ENCODE data around the gene ZBTB2.

The ZBTB2 gene, protein sequence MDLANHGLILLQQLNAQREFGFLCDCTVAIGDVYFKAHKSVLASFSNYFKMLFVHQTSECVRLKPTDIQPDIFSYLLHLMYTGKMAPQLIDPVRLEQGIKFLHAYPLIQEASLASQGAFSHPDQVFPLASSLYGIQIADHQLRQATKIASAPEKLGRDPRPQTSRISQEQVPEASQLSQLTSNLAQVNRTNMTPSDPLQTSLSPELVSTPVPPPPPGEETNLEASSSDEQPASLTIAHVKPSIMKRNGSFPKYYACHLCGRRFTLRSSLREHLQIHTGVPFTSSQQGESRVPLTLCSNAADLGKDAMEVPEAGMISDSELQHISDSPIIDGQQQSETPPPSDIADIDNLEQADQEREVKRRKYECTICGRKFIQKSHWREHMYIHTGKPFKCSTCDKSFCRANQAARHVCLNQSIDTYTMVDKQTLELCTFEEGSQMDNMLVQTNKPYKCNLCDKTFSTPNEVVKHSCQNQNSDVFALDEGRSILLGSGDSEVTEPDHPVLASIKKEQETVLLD

DNA sequence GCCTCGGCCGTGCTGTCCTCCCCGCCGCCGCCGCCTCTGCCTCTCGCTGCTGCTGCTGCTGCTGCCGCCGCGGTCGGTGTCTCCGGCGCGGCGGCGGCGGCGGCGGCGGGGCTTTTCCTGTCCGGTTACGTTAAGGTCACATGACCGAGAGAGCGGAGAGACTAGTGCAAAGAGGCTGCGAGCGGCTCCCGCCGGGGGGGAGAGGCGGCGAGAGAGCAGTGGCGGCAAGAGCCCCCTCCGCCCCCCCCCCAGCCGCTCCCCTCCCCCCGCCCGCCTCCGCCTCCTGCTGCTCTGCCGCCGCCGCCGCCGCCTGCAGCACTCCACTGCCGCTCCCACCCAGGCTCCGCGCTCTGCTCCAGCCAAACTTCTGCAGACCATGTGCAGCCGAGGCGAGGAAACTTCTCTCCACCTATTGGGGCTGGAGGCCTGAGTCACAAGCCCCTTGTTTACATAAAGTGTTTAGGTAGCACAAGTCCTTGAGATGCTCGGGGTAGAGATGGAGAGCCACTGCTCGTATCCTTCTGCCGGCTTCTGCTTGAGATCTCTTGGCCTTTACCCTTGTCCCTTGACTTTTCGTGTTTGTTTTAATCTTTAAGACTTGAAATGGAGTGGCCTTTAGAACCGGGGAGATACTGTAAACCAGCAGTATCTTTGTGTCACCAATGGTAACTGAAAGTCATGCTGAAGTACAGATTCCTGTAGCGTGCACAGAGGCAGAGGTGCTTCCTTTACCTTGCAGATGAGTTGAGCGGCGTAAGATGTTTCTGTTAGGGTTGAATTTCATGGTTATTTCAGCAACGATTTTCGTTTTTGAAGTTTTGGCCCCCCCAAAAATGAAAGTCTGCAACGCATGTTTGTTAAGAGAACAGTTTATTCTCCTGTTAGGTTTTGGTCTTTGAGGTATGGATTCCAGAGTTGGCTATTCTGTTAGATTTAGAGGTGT, at the start of gene ZBTB2:
TSS of gene ZBTB2 (minus strand) at position 89 of the 943 bp plus-strand sequence. CDS start 17,922 bp downstream, outside the sequence.
- DNase-seq (ENCODE audit: low read depth in 2 of 2), result peak; percentile 31 to 35

DNA sequence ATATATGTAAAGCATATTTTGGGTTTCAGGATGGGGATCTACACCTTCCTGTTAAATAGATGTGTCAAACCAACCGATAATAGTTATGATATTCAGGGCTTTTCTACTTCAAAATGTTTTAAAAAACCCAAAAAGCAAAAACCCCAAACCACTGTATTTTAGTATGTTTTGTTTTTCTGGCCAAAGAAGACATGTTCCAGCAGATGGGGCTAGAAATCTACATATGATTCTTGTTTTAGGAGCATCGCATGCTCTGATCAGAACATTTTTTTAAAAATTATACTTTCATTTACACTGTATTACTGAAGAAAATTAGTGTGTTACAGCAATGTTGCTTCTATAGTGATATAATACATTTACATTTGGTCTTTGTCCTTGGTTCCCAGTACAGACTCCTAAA, 49.6 kb upstream of the ZBTB2 start:
- DNase-seq (ENCODE audit: low read depth in 2 of 2), result no peak

DNA sequence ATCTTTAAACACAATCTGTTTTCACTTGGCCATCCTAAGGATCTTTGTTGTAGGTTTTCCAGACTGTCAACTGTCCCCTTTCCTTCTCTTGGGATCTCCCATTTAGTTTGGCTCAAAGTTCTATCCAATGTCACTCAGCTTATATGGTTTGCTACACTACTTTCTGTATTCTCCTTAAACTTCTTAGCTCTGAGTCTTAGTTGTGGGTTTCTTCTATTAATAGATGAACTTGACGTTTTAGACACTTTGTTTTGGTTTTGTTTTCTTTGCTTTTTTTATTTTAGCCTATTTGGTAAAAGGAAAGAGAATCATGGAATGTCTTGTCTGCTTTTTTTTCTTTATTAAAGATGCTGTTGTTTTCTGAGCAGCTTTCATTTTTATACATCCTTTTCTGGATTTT, 49.1 kb upstream of the ZBTB2 start:
- DNase-seq (ENCODE audit: low read depth in 2 of 2), result no peak

DNA sequence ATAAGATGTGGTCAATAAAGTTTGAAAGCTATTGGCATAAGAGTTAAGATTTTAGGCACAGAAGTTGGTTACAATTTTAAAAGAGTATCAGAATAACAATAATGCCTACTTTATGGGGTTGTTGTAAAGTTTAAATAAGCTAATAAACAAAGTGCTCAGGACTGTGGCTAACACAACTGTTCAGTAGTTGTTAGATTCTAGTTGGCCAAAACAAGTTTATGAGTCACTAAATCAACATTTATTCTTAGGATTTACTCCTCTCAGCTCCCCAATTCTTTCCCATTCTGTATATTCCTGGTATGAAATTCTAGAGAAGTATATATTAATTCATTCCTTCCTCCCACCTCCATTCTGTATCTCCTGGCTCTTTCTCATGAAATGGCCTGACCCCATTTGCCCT, 46.0 kb upstream of the ZBTB2 start:
- no peak for DNase-seq (ENCODE audit: low read depth in 2 of 2)

DNA sequence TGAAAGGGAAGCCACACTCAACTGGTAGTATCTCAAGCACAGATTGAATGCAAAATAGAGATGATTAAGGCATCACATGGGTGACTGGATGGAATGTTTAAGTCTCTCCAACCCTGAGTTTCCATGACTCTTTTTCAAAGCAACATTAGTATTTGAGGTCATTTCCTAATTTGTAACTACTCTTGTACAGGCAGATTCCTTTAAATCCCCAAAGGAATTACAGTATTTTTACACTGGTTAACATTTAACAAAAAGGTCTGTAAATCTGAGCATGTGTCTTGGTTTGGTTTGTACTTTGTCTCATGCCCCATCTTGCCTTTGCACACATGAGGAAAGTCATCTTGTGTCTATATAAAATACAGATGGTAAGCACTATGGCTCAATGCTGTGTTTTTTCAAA, 45.4 kb upstream of the ZBTB2 start:
- no peak for DNase-seq (ENCODE audit: low read depth in 2 of 2)

DNA sequence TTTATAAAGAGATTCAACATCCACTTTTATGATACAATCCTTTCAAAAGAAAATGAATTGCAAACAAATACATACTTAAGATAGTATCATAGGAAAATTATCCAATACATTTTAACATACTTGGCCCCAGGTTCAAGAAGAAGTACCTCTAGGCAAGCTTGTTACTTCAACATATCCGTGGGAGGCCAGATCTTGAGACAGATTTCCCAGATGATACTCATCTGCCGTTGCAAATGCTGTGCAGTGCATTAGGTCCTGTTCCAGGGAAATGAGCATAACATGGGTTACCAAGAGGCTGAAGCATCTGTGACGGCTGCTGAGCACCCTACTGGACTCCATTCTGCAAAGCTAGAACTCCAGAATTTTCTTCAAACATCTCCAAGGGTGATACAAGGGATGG, 44.9 kb upstream of the ZBTB2 start:
- no peak for DNase-seq (ENCODE audit: low read depth in 2 of 2)

DNA sequence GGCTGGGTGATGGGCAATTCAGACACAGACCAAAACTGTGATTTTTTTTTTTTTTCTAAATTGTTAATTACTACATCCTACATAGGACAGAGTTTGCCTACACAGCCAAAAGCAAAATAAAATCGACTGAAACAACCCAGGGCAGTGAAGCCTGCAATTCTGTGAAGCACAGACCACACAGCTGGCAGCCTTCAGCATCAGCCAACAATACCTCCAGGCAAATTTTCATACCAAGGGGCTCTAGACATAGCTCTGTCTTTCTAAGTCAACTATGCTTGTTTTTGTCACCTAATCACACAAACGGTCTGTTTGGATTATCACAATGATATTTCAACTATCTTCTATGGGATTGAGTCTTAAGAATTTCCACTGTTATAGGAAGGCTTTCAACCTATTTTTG, 43.0 kb upstream of the ZBTB2 start:
- no peak for DNase-seq (ENCODE audit: low read depth in 2 of 2)

DNA sequence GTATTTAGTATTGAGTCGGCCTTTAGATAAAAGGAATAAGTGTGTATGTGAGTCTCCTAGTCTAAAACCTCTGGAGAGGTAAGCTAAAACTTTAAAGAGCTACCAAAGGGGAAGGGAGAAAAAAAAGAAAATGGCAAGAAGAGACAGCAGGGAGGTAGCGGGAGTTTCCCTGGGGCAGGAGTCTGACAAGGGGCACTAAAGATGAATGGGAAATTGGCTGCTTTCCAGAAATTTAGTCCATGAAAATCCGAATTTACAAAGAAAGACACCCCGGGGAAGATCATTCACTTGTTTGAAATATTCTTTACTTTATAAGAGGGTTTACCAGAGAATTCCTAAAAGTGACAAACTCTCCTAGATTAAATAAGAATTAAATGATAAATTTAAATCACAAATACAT, 41.3 kb upstream of the ZBTB2 start:
- DNase-seq (ENCODE audit: low read depth in 2 of 2), result no peak

DNA sequence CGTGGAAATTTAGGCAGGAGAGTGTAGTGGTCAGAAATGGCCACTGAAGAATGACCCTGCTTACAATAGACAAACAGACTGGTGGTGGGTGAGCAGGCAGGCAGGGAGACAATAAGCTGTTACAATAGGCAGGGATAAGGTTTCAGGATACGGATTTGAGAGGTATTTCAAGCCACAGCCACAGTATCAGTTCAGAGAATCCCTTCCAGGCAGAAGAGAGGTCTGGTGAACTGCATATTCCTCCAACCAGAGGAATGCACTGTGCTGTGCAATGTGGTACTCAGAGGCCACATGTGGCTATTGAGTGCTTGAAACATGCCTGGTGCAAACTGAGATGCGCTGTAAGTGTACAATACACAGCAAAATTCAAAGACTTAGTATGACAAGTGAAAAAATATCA, 40.0 kb upstream of the ZBTB2 start:
- DNase-seq (ENCODE audit: low read depth in 2 of 2), result no peak

DNA sequence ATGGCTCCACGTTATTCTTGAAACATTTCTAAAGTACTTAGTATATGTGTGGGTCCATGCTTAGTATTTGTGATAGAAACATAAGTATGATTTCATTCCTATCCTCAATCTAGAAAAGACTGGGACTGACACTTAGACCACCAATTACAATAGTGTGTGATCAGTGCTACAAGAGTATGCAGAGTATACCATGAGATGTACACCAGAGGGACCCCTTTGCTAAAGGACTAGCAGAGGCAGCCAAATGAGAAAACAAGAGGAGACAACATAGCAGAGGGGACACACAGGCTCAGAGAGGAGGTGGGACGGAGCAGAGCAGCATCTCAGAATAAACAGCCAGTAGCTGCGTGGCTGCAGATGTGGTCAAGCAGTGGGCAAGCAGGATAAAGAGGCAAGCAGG, 39.5 kb upstream of the ZBTB2 start:
- DNase-seq (ENCODE audit: low read depth in 2 of 2), result no peak

DNA sequence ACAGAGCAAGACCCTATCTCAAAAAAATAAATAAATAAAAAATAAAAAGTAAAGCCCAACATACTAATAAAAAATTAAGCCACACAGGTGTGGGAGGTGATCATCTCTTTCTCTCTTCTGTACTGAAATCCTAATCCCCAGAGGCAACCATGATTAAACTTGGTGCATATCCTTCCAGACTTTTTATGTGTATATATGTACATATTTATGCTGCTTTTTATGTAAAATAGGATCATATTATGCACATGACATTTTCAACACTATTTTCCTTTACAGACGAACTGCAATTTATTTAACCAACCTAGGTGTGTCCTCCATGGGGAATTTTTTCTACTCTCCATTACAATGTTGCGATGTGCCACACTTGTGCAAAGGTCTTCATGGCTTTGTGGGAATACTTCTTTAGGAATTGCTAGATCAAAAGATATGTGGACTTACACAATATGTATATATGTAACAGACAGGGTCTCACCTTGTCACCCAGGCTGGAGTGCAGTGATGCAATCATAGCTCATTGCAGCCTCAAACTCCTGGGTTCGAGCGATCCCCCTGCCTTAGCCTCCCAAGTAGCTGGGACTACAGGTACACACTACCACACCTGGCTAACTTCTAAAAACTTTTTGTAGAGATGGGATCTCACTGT, 36.9 kb upstream of the ZBTB2 start:
- DNase-seq (ENCODE audit: low read depth in 2 of 2), result no peak

DNA sequence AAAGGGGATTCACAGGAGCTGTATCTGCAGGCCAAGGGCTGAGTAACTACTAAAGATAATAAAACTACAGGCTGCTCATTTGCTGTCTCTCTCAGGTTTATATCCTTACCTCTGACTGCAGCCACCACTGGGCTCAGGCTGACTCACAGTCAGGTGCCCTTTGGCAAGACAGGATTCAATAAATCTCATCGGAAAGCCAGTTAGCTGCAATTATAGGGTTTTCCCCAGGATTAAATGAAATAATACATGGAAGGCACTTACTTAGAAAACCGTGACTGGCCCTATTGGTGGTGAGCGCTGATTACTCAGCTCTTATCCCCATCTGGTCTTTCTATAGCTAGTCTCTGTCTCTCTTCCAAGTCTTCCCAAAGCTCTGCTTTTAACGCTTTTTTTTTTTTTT, 34.2 kb upstream of the ZBTB2 start:
- no peak for DNase-seq (ENCODE audit: low read depth in 2 of 2)

DNA sequence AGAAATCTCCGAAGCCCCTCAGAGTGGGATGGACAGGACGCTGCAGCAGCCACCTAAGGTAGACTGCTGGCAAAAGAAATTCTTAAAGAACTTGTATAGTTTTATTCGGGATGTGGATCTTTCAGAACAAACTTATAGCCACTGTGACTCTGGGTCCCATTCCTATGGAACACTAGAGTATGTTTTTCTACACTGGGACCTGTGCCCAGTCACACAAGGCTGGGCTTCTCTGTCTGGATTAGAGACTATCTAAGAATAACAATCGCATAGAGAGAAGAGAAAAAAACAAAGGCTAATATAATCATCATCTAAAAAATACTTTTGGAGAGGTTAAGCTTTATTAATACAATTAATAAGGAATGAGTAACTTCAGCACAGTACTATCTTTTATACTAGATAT, 31.6 kb upstream of the ZBTB2 start:
- no peak for DNase-seq (ENCODE audit: low read depth in 2 of 2)

DNA sequence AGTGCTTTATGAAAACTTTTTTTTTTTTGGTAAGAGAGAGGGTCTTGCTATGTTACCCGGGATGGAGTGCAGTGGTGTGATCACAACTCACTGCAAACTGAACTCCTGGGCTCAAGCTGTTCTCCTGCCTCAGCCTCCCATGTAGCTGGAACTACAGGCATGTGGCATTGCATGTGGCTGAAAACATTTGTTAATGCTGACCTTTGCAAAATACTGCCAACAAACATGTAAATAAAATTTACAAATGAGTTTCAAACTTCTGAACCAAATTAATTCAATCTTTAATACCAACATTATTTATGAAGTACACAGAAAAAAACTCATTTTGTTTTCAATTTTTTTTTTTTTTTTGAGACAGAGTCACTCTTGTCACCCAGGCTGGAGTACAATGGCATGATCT, 26.1 kb upstream of the ZBTB2 start:
- no peak for DNase-seq (ENCODE audit: low read depth in 2 of 2)

DNA sequence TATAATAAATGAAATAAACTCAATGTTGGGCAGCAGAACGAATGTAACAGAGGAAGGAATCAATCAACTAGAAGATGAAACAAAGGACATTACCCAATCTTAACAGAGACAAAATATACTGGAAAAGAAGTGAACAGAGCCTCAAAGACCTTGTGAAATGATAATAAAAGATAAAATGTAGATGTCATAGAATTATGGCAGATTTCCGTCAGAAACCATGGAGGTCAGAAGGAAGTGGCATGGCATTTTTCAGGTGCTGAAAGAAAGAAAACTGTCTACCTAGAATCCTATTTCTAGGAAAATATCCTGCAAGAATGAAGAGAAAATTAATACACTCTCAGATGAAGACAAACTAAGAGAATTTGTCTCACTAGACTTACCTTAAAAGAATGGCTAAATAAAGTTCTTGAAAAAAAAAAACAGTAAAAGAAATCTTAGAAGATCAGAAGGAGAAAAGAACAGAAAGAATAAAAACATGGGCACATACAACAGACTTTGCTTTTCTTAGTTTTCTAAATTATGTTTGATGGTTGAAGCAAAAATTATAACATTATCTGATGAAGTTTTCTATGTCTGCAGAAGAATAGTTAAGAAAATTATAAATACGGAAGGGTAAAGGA, 23.4 kb upstream of the ZBTB2 start:
- no peak for DNase-seq (ENCODE audit: low read depth in 2 of 2)

DNA sequence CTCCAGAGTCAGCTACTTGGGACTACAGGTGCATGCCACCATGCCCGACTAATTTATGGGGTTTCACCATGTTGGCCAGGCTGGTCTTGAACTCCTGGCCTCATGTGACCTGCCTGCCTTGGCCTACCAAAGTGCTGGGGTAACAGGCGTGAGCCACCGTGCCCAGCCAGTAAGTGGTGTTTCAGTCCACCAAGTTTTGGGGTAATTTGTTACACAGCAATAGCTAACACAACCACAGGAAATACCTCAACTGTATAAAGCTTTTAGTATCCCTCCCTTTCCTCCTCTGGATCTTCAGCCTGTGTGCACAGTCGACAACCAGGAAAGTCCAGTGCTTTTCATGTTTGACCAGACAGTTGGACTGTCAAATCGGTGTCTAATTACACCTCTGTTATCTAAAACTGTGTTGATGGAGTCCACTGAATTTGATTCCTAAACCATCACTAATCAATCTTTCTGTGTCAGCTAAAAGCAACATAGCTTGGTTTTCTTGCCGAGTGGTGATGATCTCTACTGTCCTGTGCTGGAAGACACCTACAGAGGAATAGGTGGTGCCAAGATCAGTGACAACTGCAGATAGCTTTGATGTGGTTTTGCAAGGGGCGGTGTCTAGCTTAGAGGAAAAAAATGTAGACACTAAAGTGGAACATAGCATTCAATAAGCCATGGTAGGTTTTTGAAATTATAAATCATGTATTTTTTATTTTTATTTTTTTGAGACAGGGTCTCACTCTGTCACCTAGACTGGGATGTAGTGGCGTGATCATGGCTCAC, 22.2 kb upstream of the ZBTB2 start:
- DNase-seq (ENCODE audit: low read depth in 2 of 2), result peak; percentile 24 to 27

DNA sequence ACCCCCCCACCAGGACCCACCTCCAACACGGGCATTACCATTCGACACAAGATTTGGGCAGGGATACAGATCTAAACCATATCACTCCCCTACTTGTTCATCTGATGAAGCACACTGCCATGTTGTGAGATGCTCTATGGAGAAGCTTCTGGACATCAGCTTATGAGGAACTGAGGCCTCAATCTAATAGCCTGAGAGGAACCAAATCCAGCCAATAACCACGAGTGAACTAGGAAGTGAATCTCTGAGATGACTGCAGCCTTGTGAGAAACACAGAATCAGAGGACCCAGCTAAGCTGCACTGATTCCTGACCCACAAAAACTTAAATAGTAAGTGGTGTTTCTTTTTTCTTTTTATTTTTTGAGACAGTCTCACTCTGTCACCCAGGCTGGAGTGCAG, 21.6 kb upstream of the ZBTB2 start:
- DNase-seq (ENCODE audit: low read depth in 2 of 2), result no peak

DNA sequence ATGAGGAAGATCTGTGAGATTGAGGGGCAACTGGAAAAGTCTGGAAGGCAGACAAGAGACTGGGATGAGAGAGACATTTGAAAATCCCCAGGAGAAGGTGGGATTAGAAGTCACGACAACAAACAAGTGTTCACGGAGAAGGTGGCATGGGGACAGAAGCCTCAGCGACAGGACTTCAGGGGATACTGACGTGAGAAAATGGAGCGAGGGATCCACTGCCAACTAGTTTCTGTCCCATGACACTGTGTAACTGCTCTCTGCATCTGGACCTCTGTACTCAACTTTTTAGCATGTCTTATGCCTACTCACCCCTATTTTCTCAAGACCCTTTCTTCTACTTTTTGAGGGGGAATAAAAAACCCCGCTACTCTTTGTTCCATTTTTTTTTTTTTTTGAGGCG, 18.3 kb upstream of the ZBTB2 start:
- DNase-seq (ENCODE audit: low read depth in 2 of 2), result no peak

DNA sequence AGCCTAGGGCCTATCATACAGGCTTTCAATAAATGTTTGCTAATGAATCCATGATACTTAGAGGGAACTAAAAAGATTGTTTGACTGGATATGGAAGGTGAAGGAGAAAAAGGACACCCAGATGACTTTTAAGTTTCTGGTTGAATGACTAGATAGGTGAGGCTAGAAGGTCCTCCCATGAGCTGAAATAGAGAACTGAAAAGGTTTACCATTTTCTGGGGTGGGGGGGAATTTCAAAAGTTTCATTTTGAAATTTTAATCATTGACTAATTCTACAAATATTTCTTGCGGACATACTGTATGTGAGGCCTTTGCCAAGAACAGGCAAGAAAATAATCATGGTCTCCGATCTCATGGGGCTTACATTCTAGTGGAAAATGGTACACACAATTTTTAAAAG, 17.9 kb upstream of the ZBTB2 start:
- no peak for DNase-seq (ENCODE audit: low read depth in 2 of 2)

DNA sequence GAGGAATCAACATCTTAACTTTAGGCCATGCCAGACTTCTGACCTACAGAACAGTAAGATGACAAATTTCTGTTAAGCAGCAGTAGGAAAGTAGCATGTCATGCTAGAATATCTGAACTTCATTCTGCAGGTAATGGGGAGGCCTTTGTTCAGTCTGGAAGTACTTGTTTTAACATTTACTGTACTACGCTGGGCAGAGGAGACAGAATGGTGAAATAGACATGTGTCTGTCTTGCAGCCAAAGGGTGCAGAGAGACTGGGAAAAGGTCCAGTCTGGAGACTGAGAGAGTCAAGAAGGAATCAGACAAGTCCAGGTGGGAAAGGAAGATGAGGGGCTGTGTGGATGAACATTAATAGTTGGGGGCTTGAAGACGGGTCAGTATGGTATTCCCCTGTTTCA, 17.5 kb upstream of the ZBTB2 start:
- no peak for DNase-seq (ENCODE audit: low read depth in 2 of 2)

DNA sequence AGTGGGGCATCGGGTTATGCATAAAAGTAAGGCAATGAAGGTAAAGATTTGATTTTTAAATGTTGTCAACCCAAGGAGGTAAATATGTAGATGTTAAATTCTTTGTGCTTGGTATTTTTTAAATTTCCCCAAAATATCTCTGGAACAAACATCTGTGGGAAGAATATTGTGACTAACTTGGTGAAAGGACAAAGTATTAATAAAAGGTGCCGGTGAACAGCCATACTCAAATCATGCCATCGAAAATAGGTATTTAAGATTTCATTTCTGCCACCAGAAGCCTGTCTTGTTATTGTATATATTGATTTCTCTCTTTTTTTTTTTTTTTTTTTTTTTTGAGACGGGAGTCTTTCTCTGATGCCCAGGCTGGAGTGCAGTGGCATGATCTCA, 12.6 kb upstream of the ZBTB2 start:
- no peak for DNase-seq (ENCODE audit: low read depth in 2 of 2)
